Brain microvascular endothelial cell (primary cell): ENCODE measurements around the gene TBC1D22B.

ENCODE experiments used
- DNase-seq: peaks from one replicate; pipeline ENCODE4 v3.0.0-alpha.2; 2020
- H3K27ac ChIP-seq: fragments of 250-450 bp; sonication (Bioruptor Pico); 2 replicates; pipeline ENCODE4 v1.5.1; 2020; ENCODE audit warnings: mild to moderate bottlenecking, moderate library complexity
- H3K27me3 ChIP-seq: fragments of 250-450 bp; sonication (Bioruptor Pico); replicated peaks from 2 replicates; pipeline ENCODE4 v1.5.1; 2020; ENCODE audit warnings: mild to moderate bottlenecking
- H3K36me3 ChIP-seq: fragments of 250-450 bp; sonication (Bioruptor Pico); replicated peaks from 2 replicates; pipeline ENCODE4 v1.5.1; 2020; ENCODE audit warnings: mild to moderate bottlenecking
- H3K4me3 ChIP-seq: 2 replicates; pipeline ENCODE4 v1.5.1; 2011; ENCODE audit warnings: low read depth, mild to moderate bottlenecking, control low read depth, low read length, moderate library complexity
- CTCF ChIP-seq: IDR thresholded peaks from 2 replicates; pipeline ENCODE4 v1.5.1; 2011; ENCODE audit warnings: low read depth, mild to moderate bottlenecking, moderate library complexity, low read length, control low read depth, inconsistent platforms; ENCODE audit errors: missing control alignments
- in situ Hi-C: cut with HindIII; loops from 2 replicates; pipeline ENCODE4 v1.10.0; 2017; ENCODE audit warnings: low sequenced_read_pairs, low pct_ligation_motif_present

Gene TBC1D22B

GRCh38 chr6:37257634-37258404 is at the start of gene TBC1D22B, which contains the start of gene TMEM217:
Gene TBC1D22B (plus strand): TSS chr6:37257772. CDS start chr6:37257918, 146 bp downstream.
Gene TMEM217 (minus strand): TSS chr6:37258144. CDS start chr6:37219030, 39,114 bp downstream.
- DNase-seq: peak; percentile 93
- H3K27ac ChIP-seq: peak within 1 kb of the TSS; percentile 75
- no peak for TF ChIP-seq CTCF
- in situ Hi-C loops: no loop called here
- no peaks in the 10 kb centered on the region for H3K36me3 ChIP-seq
- peak within 1 kb of the TSS; percentile 96 for H3K4me3 ChIP-seq
- H3K27me3 ChIP-seq: no peaks in the 10 kb centered on the region

GRCh38 chr6:37207903-37208456 is 49.6 kb upstream of the TBC1D22B start:
- Histone ChIP-seq H3K27ac (no peak overlapping the region), H3K36me3 (no peaks in the 10 kb centered on the region), H3K27me3 (no peaks in the 10 kb centered on the region), H3K4me3 (no peak overlapping the region)
- in situ Hi-C loops: no loop called here
- peak; percentile 83 for DNase-seq
- peak; percentile 93 for TF ChIP-seq CTCF

GRCh38 chr6:37208793-37209192 is 48.8 kb upstream of the TBC1D22B start:
- Histone ChIP-seq H3K27ac (no peak overlapping the region), H3K36me3 (no peaks in the 10 kb centered on the region), H3K27me3 (no peaks in the 10 kb centered on the region), H3K4me3 (no peak overlapping the region)
- no peak for DNase-seq
- no peak for TF ChIP-seq CTCF
- in situ Hi-C loops: no loop called here

GRCh38 chr6:37209461-37210205 is 47.9 kb upstream of the TBC1D22B start:
- in situ Hi-C loops: no loop called here
- DNase-seq: no peak
- Histone ChIP-seq H3K36me3 (no peaks in the 10 kb centered on the region), H3K27me3 (no peaks in the 10 kb centered on the region), H3K4me3 (no peak overlapping the region), H3K27ac (no peak overlapping the region)
- TF ChIP-seq CTCF: no peak

GRCh38 chr6:37210313-37210968 is 47.1 kb upstream of the TBC1D22B start:
- in situ Hi-C loops: no loop called here
- DNase-seq: peak; percentile 80
- Histone ChIP-seq H3K27me3 (no peaks in the 10 kb centered on the region), H3K4me3 (no peak overlapping the region), H3K27ac (no peak overlapping the region), H3K36me3 (no peaks in the 10 kb centered on the region)
- TF ChIP-seq CTCF: peak; percentile 90
